KMS-11 (cell line): Measurements from ENCODE around the gene ZIC2.
A peak's percentile ranks its signal among the peaks of the same experiment; 100 is the strongest.

ENCODE experiments used
- H2AFZ ChIP-seq: fragments of 200-600 bp; sonication (generic); 2 replicates; pipeline ENCODE4 v1.6.1; 2016; ENCODE audit warnings: antibody characterized with exemption, mixed run types, low read depth
- H3K27ac ChIP-seq: fragments of 200-600 bp; sonication (generic); 2 replicates; pipeline ENCODE4 v1.6.1; 2016; ENCODE audit warnings: mild to moderate bottlenecking, mixed run types
- H3K27me3 ChIP-seq: fragments of 200-600 bp; sonication (generic); 2 replicates; pipeline ENCODE4 v1.6.1; 2017; ENCODE audit warnings: mild to moderate bottlenecking, low read depth, mixed run types, moderate library complexity; ENCODE audit not compliant: insufficient read depth
- H3K36me3 ChIP-seq: fragments of 200-600 bp; sonication (generic); 2 replicates; pipeline ENCODE4 v1.6.1; 2017; ENCODE audit warnings: mild to moderate bottlenecking, mixed run types; ENCODE audit not compliant: insufficient read depth
- H3K4me1 ChIP-seq: fragments of 200-600 bp; sonication (generic); 2 replicates; pipeline ENCODE4 v1.6.1; 2016; ENCODE audit warnings: mild to moderate bottlenecking, low read depth, mixed run types; ENCODE audit not compliant: poor library complexity, severe bottlenecking
- H3K4me2 ChIP-seq: fragments of 200-600 bp; sonication (generic); 2 replicates; pipeline ENCODE4 v1.7.0; 2016; ENCODE audit warnings: mild to moderate bottlenecking, mixed run types
- H3K4me3 ChIP-seq: fragments of 200-600 bp; sonication (generic); IDR thresholded peaks from 2 replicates; pipeline ENCODE4 v1.6.1; 2017; ENCODE audit warnings: low read depth, low read length, mixed read lengths; ENCODE audit not compliant: insufficient read depth
- H3K79me2 ChIP-seq: fragments of 200-600 bp; sonication (generic); 2 replicates; pipeline ENCODE4 v1.6.1; 2016; ENCODE audit warnings: low read depth, mixed run types; ENCODE audit not compliant: insufficient read depth
- H3K9ac ChIP-seq: fragments of 200-600 bp; sonication (generic); 2 replicates; pipeline ENCODE4 v1.6.1; 2016; ENCODE audit warnings: mild to moderate bottlenecking, mixed run types
- H4K20me1 ChIP-seq: fragments of 200-600 bp; sonication (generic); 2 replicates; pipeline ENCODE4 v1.6.1; 2016; ENCODE audit warnings: mild to moderate bottlenecking, mixed run types; ENCODE audit not compliant: insufficient read depth
- CTCF ChIP-seq: fragments of 200-600 bp; sonication (generic); conservative IDR thresholded peaks from 2 replicates; pipeline ENCODE4 v1.6.1; 2017; ENCODE audit warnings: low read depth, mild to moderate bottlenecking, antibody characterized with exemption, low read length, moderate library complexity, mixed read lengths

Gene ZIC2

GRCh38 chr13:99981735-99982035 is at the start of gene ZIC2:
Gene ZIC2 (plus strand): TSS chr13:99981784. CDS start chr13:99982065, 281 bp downstream.
- H2AFZ ChIP-seq = peak within 1 kb of the TSS; percentile 34
- peaks cover 21% of the 10 kb centered on the region for H3K79me2 ChIP-seq
- no peak within 1 kb of the TSS for H3K4me3 ChIP-seq
- peak within 1 kb of the TSS; percentile 71 for H3K27ac ChIP-seq
- 0 out of 2 replicates have a peak, but pooled peaks cover 4% of the 10 kb centered on the region for H3K27me3 ChIP-seq
- H3K36me3 ChIP-seq = no peaks in the 10 kb centered on the region
- no peaks in the 10 kb centered on the region for H4K20me1 ChIP-seq
- H3K9ac ChIP-seq = peak within 1 kb of the TSS; percentile 69
- TF ChIP-seq CTCF = no peak
- H3K4me2 ChIP-seq = peak within 1 kb of the TSS; percentile 6; the same call in 1 of the 2 replicates
- no peaks in the 10 kb centered on the region for H3K4me1 ChIP-seq

DNA sequence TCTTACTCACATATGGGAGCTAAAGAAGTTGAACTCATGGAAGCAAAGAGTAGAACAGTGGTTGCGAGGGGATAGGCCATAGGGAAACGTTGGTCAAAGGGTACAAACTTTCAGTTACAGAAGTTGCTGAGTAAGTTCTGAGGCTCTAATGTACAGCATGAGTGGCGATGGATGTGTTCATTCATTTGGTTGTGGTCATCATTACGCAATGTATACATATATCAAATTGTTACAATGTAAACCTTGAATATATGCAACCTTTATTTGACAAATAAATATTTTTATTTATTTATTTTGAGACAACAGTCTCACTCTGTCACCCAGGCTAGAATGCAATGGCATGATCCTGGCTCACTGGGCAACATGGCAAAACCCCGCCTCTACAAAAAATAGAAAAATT is 48.7 kb upstream of the ZIC2 start:
- Histone ChIP-seq H3K4me3 (no peak overlapping the region), H3K4me2 (no peak overlapping the region), H3K36me3 (no peaks in the 10 kb centered on the region), H3K27me3 (no peaks in the 10 kb centered on the region), H3K4me1 (no peaks in the 10 kb centered on the region), H2AFZ (no peak overlapping the region), H3K9ac (no peak overlapping the region), H3K79me2 (no peaks in the 10 kb centered on the region), H3K27ac (no peak overlapping the region), H4K20me1 (no peaks in the 10 kb centered on the region)
- TF ChIP-seq CTCF = no peak

DNA sequence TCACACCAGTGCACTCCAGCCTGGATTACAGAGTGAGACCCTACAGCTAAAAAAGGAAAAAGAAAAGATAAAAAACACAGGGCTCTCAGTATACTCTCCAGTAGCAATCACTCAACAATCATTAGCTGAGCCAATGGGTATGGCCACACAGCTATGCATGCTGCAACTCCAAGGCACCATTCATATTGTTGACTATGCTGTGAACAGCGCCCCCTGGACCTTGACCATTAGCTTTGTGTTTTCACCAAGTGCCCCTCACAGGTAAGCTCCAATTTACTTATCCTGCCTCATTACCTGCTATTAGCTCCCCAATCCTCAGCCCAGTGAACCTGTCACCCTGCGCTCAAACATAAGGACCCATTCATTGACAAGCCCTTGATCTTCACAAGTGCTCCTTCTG is 45.8 kb upstream of the ZIC2 start:
- no peak overlapping the region for H3K4me2 ChIP-seq
- H3K79me2 ChIP-seq = no peaks in the 10 kb centered on the region
- no peaks in the 10 kb centered on the region for H3K4me1 ChIP-seq
- H3K27me3 ChIP-seq = no peaks in the 10 kb centered on the region
- no peak overlapping the region for H3K27ac ChIP-seq
- no peak overlapping the region for H2AFZ ChIP-seq
- H3K9ac ChIP-seq = no peak overlapping the region
- no peak overlapping the region for H3K4me3 ChIP-seq
- no peaks in the 10 kb centered on the region for H3K36me3 ChIP-seq
- no peaks in the 10 kb centered on the region for H4K20me1 ChIP-seq
- TF ChIP-seq CTCF = no peak

DNA sequence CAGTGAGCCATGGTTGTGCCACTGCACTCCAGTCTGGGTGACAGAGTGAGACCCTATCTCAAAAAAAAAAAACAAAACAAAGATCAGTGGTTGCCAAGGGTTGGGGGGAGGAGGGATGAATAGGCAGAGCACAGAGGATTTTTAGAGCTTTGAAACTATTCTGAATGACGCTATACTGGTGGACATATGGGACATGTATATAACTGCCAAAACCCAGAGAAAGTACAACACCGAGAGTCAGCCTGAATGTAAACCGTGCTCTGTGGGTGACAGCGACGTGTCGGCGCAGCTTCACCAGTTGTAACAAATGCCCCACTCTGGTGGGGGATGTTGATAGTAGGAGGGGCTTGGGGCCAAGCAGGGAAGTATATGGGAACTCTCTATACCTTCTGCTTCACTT is 42.9 kb upstream of the ZIC2 start:
- no peak overlapping the region for H3K9ac ChIP-seq
- H3K4me1 ChIP-seq = no peaks in the 10 kb centered on the region
- no peak overlapping the region for H3K4me3 ChIP-seq
- no peaks in the 10 kb centered on the region for H4K20me1 ChIP-seq
- H3K79me2 ChIP-seq = no peaks in the 10 kb centered on the region
- H3K27ac ChIP-seq = no peak overlapping the region
- no peak overlapping the region for H3K4me2 ChIP-seq
- no peak for TF ChIP-seq CTCF
- H3K27me3 ChIP-seq = no peaks in the 10 kb centered on the region
- no peaks in the 10 kb centered on the region for H3K36me3 ChIP-seq
- no peak overlapping the region for H2AFZ ChIP-seq

- H3K9ac ChIP-seq = no peak overlapping the region
- H3K4me3 ChIP-seq = no peak overlapping the region
- no peak overlapping the region for H3K27ac ChIP-seq
- TF ChIP-seq CTCF = no peak
- no peaks in the 10 kb centered on the region for H3K27me3 ChIP-seq
- H3K79me2 ChIP-seq = no peaks in the 10 kb centered on the region
- no peaks in the 10 kb centered on the region for H3K4me1 ChIP-seq
- H3K36me3 ChIP-seq = no peaks in the 10 kb centered on the region
- H3K4me2 ChIP-seq = no peak overlapping the region
- no peaks in the 10 kb centered on the region for H4K20me1 ChIP-seq
- no peak overlapping the region for H2AFZ ChIP-seq
Observed at GRCh38 chr13:99941086-99941485, 40.5 kb upstream of the ZIC2 start.
